Uterus (tissue), 4 donors: ENCODE measurements around the gene TK2. TPM values are rescaled to one million over a fixed set of nuclear protein-coding genes. Genes with fewer than 3 reads are reported as not detected.
"Not testable (repeated sequence)": the region's sequence is repeated elsewhere in the genome, so short reads cannot be mapped to it uniquely, and the experiment has no call there.

Experiments
- DNase-seq, 2 donors: peaks; one replicate each; pipeline ENCODE4 v3.0.0-alpha.2; 2019 to 2020
- H3K27ac ChIP-seq, 2 donors: fragments of 200-600 bp; sonication (generic); 1 replicate in 1 of 2; 2 replicates in 1 of 2; pipeline ENCODE4 v1.5.1; 2016 to 2018
- H3K27me3 ChIP-seq, 2 donors: fragments of 200-600 bp; sonication (generic); one replicate each; pipeline ENCODE4 v1.5.1; 2018 to 2019; ENCODE audit warnings: control low read depth in 1 of 2
- H3K36me3 ChIP-seq, 2 donors: fragments of 200-600 bp; sonication (generic); one replicate each; pipeline ENCODE4 v1.5.1; 2019; ENCODE audit warnings: control low read depth in 1 of 2
- H3K4me1 ChIP-seq, 2 donors: fragments of 200-600 bp; sonication (generic); one replicate each; pipeline ENCODE4 v1.5.1; 2018 to 2019; ENCODE audit warnings: control low read depth in 1 of 2
- H3K4me3 ChIP-seq, 2 donors: fragments of 200-600 bp; sonication (generic); 1 replicate in 1 of 2; 2 replicates in 1 of 2; pipeline ENCODE4 v1.5.1; 2018 to 2019; ENCODE audit warnings: mild to moderate bottlenecking in 1 of 2
- H3K9me3 ChIP-seq, 2 donors: fragments of 200-600 bp; sonication (generic); one replicate each; pipeline ENCODE4 v1.5.1; 2019; ENCODE audit warnings: control low read depth in 1 of 2
- CTCF ChIP-seq, 4 experiments: fragments of 200-600 bp in 2 of 4; fragments of 450-650 bp in 2 of 4; sonication (generic) in 2 of 4; IDR thresholded peaks; one replicate each; pipeline ENCODE4 v1.5.1; 2016 to 2019; ENCODE audit warnings: antibody characterized with exemption in 4 of 4, mild to moderate bottlenecking in 2 of 4, moderate library complexity in 1 of 4
- POLR2A ChIP-seq, 2 donors: fragments of 450-650 bp; IDR thresholded peaks; one replicate each; pipeline ENCODE4 v1.6.1; 2016; ENCODE audit warnings: antibody characterized with exemption in 2 of 2, mild to moderate bottlenecking in 1 of 2, moderate library complexity in 1 of 2
- intact Hi-C: fragments of 100-400 bp; cut with DNase I; formaldehyde crosslinking; loops from one replicate; pipeline ENCODE4 v1.15.1; 2023; ENCODE audit warnings: low total_unique reads
- total RNA-seq, 4 donors: library from RNA; depleted of rRNA in 3 of 4; stranded (reverse); fragments of >200 nt in 3 of 4; gene quantifications; one replicate each; pipeline versions ENCODE4 v1.1.0 to v1.2.4, GENCODE V29; 2014 to 2023
- donor health status: DM: yes; HTN: yes; CAD: no.

TK2 gene
- 10 to 100 TPM; 13.6 to 52.6 (median 39.2) TPM for total RNA-seq

GRCh38 chr16:66549284-66550131 lies at the start of gene TK2:
TK2 (minus strand) TSS chr16:66550122; CDS start chr16:66550061, 61 bp downstream.
- intact Hi-C loops: no loop called here
- peak; percentile 61 to 73 for DNase-seq
- Histone ChIP-seq H3K27me3 (no peaks in the 10 kb centered on the region), H3K9me3 (no peaks in the 10 kb centered on the region), H3K4me1 (no peaks in the 10 kb centered on the region), H3K4me3 (peak within 1 kb of the TSS; percentile 73 to 80), H3K27ac (peak within 1 kb of the TSS; percentile 99), H3K36me3 (no peaks in the 10 kb centered on the region)
- peak in 2 of 4 experiments; percentile 31 to 40 for TF ChIP-seq CTCF (IDR thresholded peaks at IDR 0.05)
- TF ChIP-seq POLR2A (IDR thresholded peaks at IDR 0.05): peak; percentile 15 to 68

- no peaks in the 10 kb centered on the region for H3K4me1 ChIP-seq
- H3K9me3 ChIP-seq: no peaks in the 10 kb centered on the region
- DNase-seq: no peak
- no peaks in the 10 kb centered on the region for H3K27me3 ChIP-seq
- no peaks in the 10 kb centered on the region for H3K36me3 ChIP-seq
- intact Hi-C loops: no loop called here
- TF ChIP-seq CTCF (IDR thresholded peaks at IDR 0.05) (no peak), POLR2A (IDR thresholded peaks at IDR 0.05) (no peak)
- no peak overlapping the region for H3K27ac ChIP-seq
- no peak overlapping the region for H3K4me3 ChIP-seq
Observed at GRCh38 chr16:66598111-66598510, 48.2 kb upstream of the TK2 start.

- TF ChIP-seq POLR2A (IDR thresholded peaks at IDR 0.05) (no peak), CTCF (IDR thresholded peaks at IDR 0.05) (no peak)
- no peaks in the 10 kb centered on the region for H3K36me3 ChIP-seq
- H3K27me3 ChIP-seq: no peaks in the 10 kb centered on the region
- no peaks in the 10 kb centered on the region for H3K4me1 ChIP-seq
- no peaks in the 10 kb centered on the region for H3K9me3 ChIP-seq
- H3K4me3 ChIP-seq: no peak overlapping the region
- DNase-seq: no peak
- H3K27ac ChIP-seq: no peak overlapping the region
- intact Hi-C loops: no loop called here
Observed at GRCh38 chr16:66596986-66597848, 47.3 kb upstream of the TK2 start.

- H3K4me3 ChIP-seq, H3K27me3 ChIP-seq, H3K9me3 ChIP-seq, H3K27ac ChIP-seq, DNase-seq, H3K36me3 ChIP-seq, H3K4me1 ChIP-seq, intact Hi-C loops: not testable (repeated sequence)
Observed at GRCh38 chr16:66596559-66596958, 46.6 kb upstream of the TK2 start.

- no peak overlapping the region for H3K27ac ChIP-seq
- H3K9me3 ChIP-seq: no peaks in the 10 kb centered on the region
- DNase-seq: no peak
- H3K36me3 ChIP-seq: no peaks in the 10 kb centered on the region
- H3K4me1 ChIP-seq: no peaks in the 10 kb centered on the region
- H3K4me3 ChIP-seq: no peak overlapping the region
- H3K27me3 ChIP-seq: no peaks in the 10 kb centered on the region
- TF ChIP-seq POLR2A (IDR thresholded peaks at IDR 0.05) (no peak), CTCF (IDR thresholded peaks at IDR 0.05) (no peak)
- intact Hi-C loops: no loop called here
Observed at GRCh38 chr16:66594739-66595138, 44.8 kb upstream of the TK2 start.
